HepG2 (cell line): ENCODE data around the gene S100A16. TPM values are rescaled to one million over a fixed set of nuclear protein-coding genes. Genes with fewer than 3 reads are reported as not detected.

Experiments used
- ELF1 ChIP-seq: sonication (generic); formaldehyde crosslinking; IDR thresholded peaks from 2 replicates; pipeline ENCODE4 v1.4.0; 2020; ENCODE audit warnings: missing genetic modification reagents
- HINFP ChIP-seq: sonication (generic); formaldehyde crosslinking; IDR thresholded peaks from 2 replicates; pipeline ENCODE4 v1.4.0; 2020; ENCODE audit warnings: low read depth, mild to moderate bottlenecking, missing genetic modification reagents
- HOXA5 ChIP-seq: sonication (generic); formaldehyde crosslinking; IDR thresholded peaks from 2 replicates; pipeline ENCODE4 v1.4.0; 2020; ENCODE audit warnings: missing genetic modification reagents
- KDM2A ChIP-seq: sonication (generic); formaldehyde crosslinking; IDR thresholded peaks from 2 replicates; pipeline ENCODE4 v1.4.0; 2020; ENCODE audit warnings: low read depth, missing genetic modification reagents, borderline replicate concordance
- KLF15 ChIP-seq: sonication (generic); formaldehyde crosslinking; IDR thresholded peaks from 2 replicates; pipeline ENCODE4 v1.8.1; 2023; ENCODE audit warnings: borderline replicate concordance, mild to moderate bottlenecking, inconsistent platforms, missing genetic modification reagents, mixed read lengths
- MTERF4 ChIP-seq: sonication (generic); formaldehyde crosslinking; IDR thresholded peaks from 2 replicates; pipeline ENCODE4 v1.8.0; 2023; ENCODE audit warnings: mild to moderate bottlenecking, missing genetic modification reagents
- MXI1 ChIP-seq: IDR thresholded peaks from 3 replicates; pipeline ENCODE4 v1.6.1; 2012; ENCODE audit warnings: low read depth, low read length, inconsistent platforms, borderline replicate concordance
- NFE2L2 ChIP-seq: fragments of 150-350 bp; IDR thresholded peaks from 2 replicates; pipeline ENCODE4 v1.6.1; 2014; ENCODE audit warnings: low read length
- NFRKB ChIP-seq: fragments of 450-650 bp; IDR thresholded peaks from 2 replicates; pipeline ENCODE4 v1.6.1; 2017
- NR2F2 ChIP-seq: IDR thresholded peaks from 2 replicates; pipeline ENCODE4 v1.6.1; 2012; ENCODE audit warnings: low read depth, inconsistent platforms, borderline replicate concordance
- PPARG ChIP-seq: conservative IDR thresholded peaks from 2 replicates; pipeline ENCODE4 v1.6.1; 2016; ENCODE audit warnings: missing biosample characterization, missing genetic modification reagents
- RBFOX2 ChIP-seq: fragments of 200-400 bp; formaldehyde crosslinking; IDR thresholded peaks from 2 replicates; pipeline ENCODE4 v1.6.1; 2017; ENCODE audit warnings: low read depth, mild to moderate bottlenecking, low read length
- REXO4 ChIP-seq: sonication (generic); formaldehyde crosslinking; IDR thresholded peaks from 2 replicates; pipeline ENCODE4 v1.8.0; 2022; ENCODE audit warnings: missing genetic modification reagents, mild to moderate bottlenecking, borderline replicate concordance
- RFXAP ChIP-seq: sonication (generic); formaldehyde crosslinking; IDR thresholded peaks from 2 replicates; pipeline ENCODE4 v1.4.0; 2020; ENCODE audit warnings: missing genetic modification reagents, borderline replicate concordance
- SSRP1 ChIP-seq: IDR thresholded peaks from 2 replicates; pipeline ENCODE4 v1.6.1; 2016; ENCODE audit warnings: control low read depth
- TCF7L2 ChIP-seq: IDR thresholded peaks from 2 replicates; pipeline ENCODE4 v1.6.1; 2011; ENCODE audit warnings: mild to moderate bottlenecking, low read depth, low read length, moderate library complexity
- UBTF ChIP-seq: sonication (generic); formaldehyde crosslinking; IDR thresholded peaks from 2 replicates; pipeline ENCODE4 v1.4.0; 2020; ENCODE audit warnings: mild to moderate bottlenecking, missing genetic modification reagents
- ZFP90 ChIP-seq: sonication (generic); formaldehyde crosslinking; IDR thresholded peaks from 2 replicates; pipeline ENCODE4 v1.8.0; 2022; ENCODE audit warnings: missing genetic modification reagents, mild to moderate bottlenecking, inconsistent platforms, borderline replicate concordance
- ZFYVE20 ChIP-seq: sonication (generic); formaldehyde crosslinking; IDR thresholded peaks from 2 replicates; pipeline ENCODE4 v1.8.0; 2023; ENCODE audit warnings: low read depth, mild to moderate bottlenecking, moderate library complexity, missing genetic modification reagents, borderline replicate concordance
- ZNF124 ChIP-seq: sonication (generic); formaldehyde crosslinking; IDR thresholded peaks from 2 replicates; pipeline ENCODE4 v1.4.0; 2020; ENCODE audit warnings: missing genetic modification reagents
- ZNF850 ChIP-seq: sonication (generic); formaldehyde crosslinking; conservative IDR thresholded peaks from 2 replicates; pipeline ENCODE4 v1.9.0; 2021; ENCODE audit warnings: mild to moderate bottlenecking, missing genetic modification reagents
- polyA plus RNA-seq, 8 experiments: library from polyadenylated mRNA; depleted of rRNA in 3 of 8; stranded (reverse) in 7 of 8; unstranded in 1 of 8; fragments of >200 nt; fragmentation: Illumina TruSeq in 4 of 8; extraction: Trizol in 4 of 8; gene quantifications; 2 replicates each; pipeline versions ENCODE4 v1.2.1 to v1.2.3, GENCODE V29; 2011 to 2016; ENCODE audit warnings: low read depth in 4 of 8, missing spikeins in 1 of 8, mixed read lengths in 1 of 8; ENCODE audit not compliant: insufficient read depth in 1 of 8
- total RNA-seq, 5 experiments: library from RNA; depleted of rRNA; stranded (reverse); fragments of >200 nt; fragmentation: Illumina TruSeq; extraction: Trizol; gene quantifications; 2 replicates each; pipeline ENCODE4 v1.2.3, GENCODE V29; 2016; ENCODE audit warnings: low read depth in 1 of 5
- TF ChIP-seq, protein P1 (sequence below): sonication (generic); formaldehyde crosslinking; IDR thresholded peaks from 2 replicates; pipeline ENCODE4 v1.4.0; 2020; ENCODE audit warnings: low read depth, mild to moderate bottlenecking, missing genetic modification reagents
- TF ChIP-seq, protein P2 (sequence below): sonication (generic); formaldehyde crosslinking; IDR thresholded peaks from 2 replicates; pipeline ENCODE4 v1.8.0; 2022; ENCODE audit warnings: low read depth, missing genetic modification reagents

The S100A16 gene
- total and polyA plus RNA-seq, 2 of the 13 experiments (the other 11 are each of a cell fraction or from before 2014, with no cell fraction given): 46.0 to 195 TPM

- TF ChIP-seq HINFP (CRISPR knock-in tag) (peak; percentile 51; the same call in 1 of the 2 replicates), UBTF (CRISPR knock-in tag) (peak; percentile 61), RFXAP (CRISPR knock-in tag) (no peak; the same call in 1 of the 2 replicates), ZFYVE20 (CRISPR knock-in tag) (no peak), PPARG (CRISPR knock-in tag) (peak; percentile 50; the same call in 1 of the 2 replicates), ELF1 (CRISPR knock-in tag) (0 out of 2 replicates have a peak, but pooled peaks have one; percentile 25), RBFOX2 (peak; percentile 67), NFE2L2 (no peak), NR2F2 (peak; percentile 47; the same call in 1 of the 2 replicates), MTERF4 (CRISPR knock-in tag) (peak; percentile 85; the same call in 1 of the 2 replicates), ZNF124 (CRISPR knock-in tag) (no peak), KLF15 (CRISPR knock-in tag) (no peak), HOXA5 (no peak), SSRP1 (CRISPR knock-in tag) (no peak; the same call in 1 of the 2 replicates), ZNF850 (no peak), NFRKB (peak; percentile 68; the same call in 1 of the 2 replicates), MXI1 (peak; percentile 28; the same call in 1 of the 3 replicates), ZFP90 (CRISPR knock-in tag) (no peak), TCF7L2 (no peak), REXO4 (no peak), KDM2A (CRISPR knock-in tag) (peak; percentile 71; the same call in 1 of the 2 replicates)
- TF ChIP-seq, protein P1, sequence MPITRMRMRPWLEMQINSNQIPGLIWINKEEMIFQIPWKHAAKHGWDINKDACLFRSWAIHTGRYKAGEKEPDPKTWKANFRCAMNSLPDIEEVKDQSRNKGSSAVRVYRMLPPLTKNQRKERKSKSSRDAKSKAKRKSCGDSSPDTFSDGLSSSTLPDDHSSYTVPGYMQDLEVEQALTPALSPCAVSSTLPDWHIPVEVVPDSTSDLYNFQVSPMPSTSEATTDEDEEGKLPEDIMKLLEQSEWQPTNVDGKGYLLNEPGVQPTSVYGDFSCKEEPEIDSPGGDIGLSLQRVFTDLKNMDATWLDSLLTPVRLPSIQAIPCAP (CRISPR knock-in tag): 0 out of 2 replicates have a peak, but pooled peaks have one; percentile 70
- TF ChIP-seq, protein P2, sequence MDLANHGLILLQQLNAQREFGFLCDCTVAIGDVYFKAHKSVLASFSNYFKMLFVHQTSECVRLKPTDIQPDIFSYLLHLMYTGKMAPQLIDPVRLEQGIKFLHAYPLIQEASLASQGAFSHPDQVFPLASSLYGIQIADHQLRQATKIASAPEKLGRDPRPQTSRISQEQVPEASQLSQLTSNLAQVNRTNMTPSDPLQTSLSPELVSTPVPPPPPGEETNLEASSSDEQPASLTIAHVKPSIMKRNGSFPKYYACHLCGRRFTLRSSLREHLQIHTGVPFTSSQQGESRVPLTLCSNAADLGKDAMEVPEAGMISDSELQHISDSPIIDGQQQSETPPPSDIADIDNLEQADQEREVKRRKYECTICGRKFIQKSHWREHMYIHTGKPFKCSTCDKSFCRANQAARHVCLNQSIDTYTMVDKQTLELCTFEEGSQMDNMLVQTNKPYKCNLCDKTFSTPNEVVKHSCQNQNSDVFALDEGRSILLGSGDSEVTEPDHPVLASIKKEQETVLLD (CRISPR knock-in tag): no peak
Observed at GRCh38 chr1:153608742-153609584, 4.0 kb downstream of the S100A16 start (continued).
